SK-N-SH (cell line): ENCODE measurements around the gene TIMELESS. TPM values are rescaled to one million over a fixed set of nuclear protein-coding genes. Genes with fewer than 3 reads are reported as not detected.

ENCODE experiments used
- CTCF ChIA-PET: fragments of 300-600, 350-600 bp; formaldehyde crosslinking; extraction: SDS; loops from one replicate; lab custom pipeline; 2021; lab: Yijun Ruan, JAX
- POLR2A ChIA-PET: fragments of 350-600 bp; sonication (Branson Sonifier 250); formaldehyde crosslinking; extraction: SDS; loops from one replicate; lab custom pipeline; 2020; ENCODE audit warnings: antibody characterized with exemption, inconsistent platforms; lab: Yijun Ruan, JAX
- DNase-seq: peaks from one replicate; pipeline ENCODE4 v3.0.0; 2012
- H2AFZ ChIP-seq: fragments of 200-600 bp; sonication (generic); 2 replicates; pipeline ENCODE4 v1.8.1; 2016; ENCODE audit warnings: antibody characterized with exemption, mild to moderate bottlenecking, low read depth
- H3F3A ChIP-seq: fragments of 200-600 bp; sonication (generic); replicated peaks from 2 replicates; pipeline ENCODE3; 2016; ENCODE audit warnings: antibody characterized with exemption, mild to moderate bottlenecking; ENCODE audit not compliant: insufficient read depth
- H3K27ac ChIP-seq, 2 experiments: fragments of 200-500 bp in 1 of 2; fragments of 200-600 bp in 1 of 2; sonication (Bioruptor generic) in 1 of 2; sonication (generic), shearing (Covaris generic) in 1 of 2; 2 replicates each; pipeline versions ENCODE4 v1.5.1 to v1.6.1; 2014 to 2016; ENCODE audit warnings: low read depth in 2 of 2, inconsistent platforms in 1 of 2, low read length in 1 of 2, mild to moderate bottlenecking in 1 of 2, mixed read lengths in 1 of 2
- H3K27me3 ChIP-seq: fragments of 200-600 bp; sonication (generic), shearing (Covaris generic); 2 replicates; pipeline ENCODE4 v1.6.1; 2016; ENCODE audit warnings: mixed run types; ENCODE audit not compliant: insufficient read depth
- H3K36me3 ChIP-seq, 2 experiments: fragments of 200-500 bp in 1 of 2; fragments of 200-600 bp in 1 of 2; sonication (Bioruptor generic) in 1 of 2; sonication (generic) in 1 of 2; replicated peaks in 1 of 2; 2 replicates each; pipeline versions ENCODE3 to v1.5.1; 2014 to 2016; ENCODE audit warnings: low read length in 1 of 2, mild to moderate bottlenecking in 1 of 2; ENCODE audit not compliant: insufficient read depth in 2 of 2, control insufficient read depth in 1 of 2
- H3K4me1 ChIP-seq, 2 experiments: fragments of 200-500 bp in 1 of 2; fragments of 200-600 bp in 1 of 2; sonication (Bioruptor generic) in 1 of 2; sonication (generic), shearing (Covaris generic) in 1 of 2; 2 replicates each; pipeline versions ENCODE4 v1.5.1 to v1.6.1; 2014 to 2016; ENCODE audit warnings: low read depth in 1 of 2, low read length in 1 of 2, mixed run types in 1 of 2; ENCODE audit not compliant: insufficient read depth in 2 of 2, control insufficient read depth in 1 of 2
- H3K4me2 ChIP-seq: fragments of 200-600 bp; sonication (generic), shearing (Covaris generic); 2 replicates; pipeline ENCODE4 v1.6.1; 2017; ENCODE audit warnings: mixed run types
- H3K4me3 ChIP-seq, 2 experiments: fragments of 200-500 bp in 1 of 2; fragments of 200-600 bp in 1 of 2; sonication (Bioruptor generic) in 1 of 2; sonication (generic), shearing (Covaris generic) in 1 of 2; 2 replicates each; pipeline versions ENCODE4 v1.5.1 to v1.8.1; 2014 to 2016; ENCODE audit warnings: low read depth in 2 of 2, inconsistent platforms in 1 of 2, low read length in 1 of 2, mild to moderate bottlenecking in 1 of 2, mixed read lengths in 1 of 2, moderate library complexity in 1 of 2
- H3K79me2 ChIP-seq: fragments of 200-600 bp; sonication (generic); 2 replicates; pipeline ENCODE4 v1.8.1; 2017; ENCODE audit warnings: mild to moderate bottlenecking; ENCODE audit not compliant: insufficient read depth
- H3K9ac ChIP-seq: fragments of 200-600 bp; sonication (generic); 2 replicates; pipeline ENCODE4 v1.6.1; 2017; ENCODE audit warnings: mixed run types
- H3K9me2 ChIP-seq: fragments of 200-600 bp; sonication (generic); 2 replicates; pipeline ENCODE4 v1.6.1; 2017; ENCODE audit warnings: mixed run types
- H3K9me3 ChIP-seq: fragments of 200-600 bp; sonication (generic); 2 replicates; pipeline ENCODE4 v1.6.1; 2017; ENCODE audit warnings: mixed run types, mild to moderate bottlenecking, moderate library complexity
- H4K20me1 ChIP-seq: fragments of 200-600 bp; sonication (generic); 2 replicates; pipeline ENCODE4 v1.6.1; 2017; ENCODE audit warnings: mild to moderate bottlenecking, mixed run types; ENCODE audit not compliant: insufficient read depth
- CHD2 ChIP-seq: fragments of 150-350 bp; IDR thresholded peaks from 2 replicates; pipeline ENCODE4 v1.6.1; 2018; ENCODE audit warnings: low read length; ENCODE audit not compliant: partially characterized antibody
- ELF1 ChIP-seq: IDR thresholded peaks from 2 replicates; pipeline ENCODE4 v1.4.0; 2012
- EZH2phosphoT487 ChIP-seq: fragments of 200-600 bp; sonication (generic); IDR thresholded peaks from 2 replicates; pipeline ENCODE4 v1.6.1; 2017; ENCODE audit warnings: low read depth, mixed run types, mild to moderate bottlenecking, antibody characterized with exemption, moderate library complexity, borderline replicate concordance
- FOXJ3 ChIP-seq: sonication (generic); formaldehyde crosslinking; IDR thresholded peaks from 2 replicates; pipeline ENCODE4 v1.5.1; 2020; ENCODE audit warnings: mild to moderate bottlenecking, missing genetic modification reagents
- GATA2 ChIP-seq: sonication (generic); formaldehyde crosslinking; IDR thresholded peaks from 2 replicates; pipeline ENCODE4 v1.5.0; 2020; ENCODE audit warnings: mild to moderate bottlenecking, missing genetic modification reagents
- JUND ChIP-seq: IDR thresholded peaks from 2 replicates; pipeline ENCODE4 v1.4.0; 2012
- MXI1 ChIP-seq: IDR thresholded peaks from 2 replicates; pipeline ENCODE4 v1.6.1; 2012; ENCODE audit warnings: mild to moderate bottlenecking, low read depth, low read length, improper control_type of control experiment
- NRF1 ChIP-seq: IDR thresholded peaks from 2 replicates; pipeline ENCODE4 v1.6.1; 2012; ENCODE audit warnings: low read depth, mild to moderate bottlenecking, low read length
- PBX3 ChIP-seq: IDR thresholded peaks from 2 replicates; pipeline ENCODE4; 2012
- SIN3A ChIP-seq: IDR thresholded peaks from 2 replicates; pipeline ENCODE4 v1.6.1; 2012; ENCODE audit warnings: low read depth, mild to moderate bottlenecking, low read length, moderate library complexity, borderline replicate concordance
- SMC3 ChIP-seq: IDR thresholded peaks from 2 replicates; pipeline ENCODE4 v1.6.1; 2012; ENCODE audit warnings: low read depth, low read length, improper control_type of control experiment
- WGBS: methylation state at CpG from one replicate; pipeline ENCODE4 v1.1.6; 2017; ENCODE audit warnings: low lambda C conversion rate; 5-methylcytosine and 5-hydroxymethylcytosine counted together
- polyA plus RNA-seq, 3 experiments: library from polyadenylated mRNA; depleted of rRNA; stranded (reverse); fragments of >200 nt; gene quantifications; 2 replicates each; pipeline ENCODE4 v1.2.3, GENCODE V29; 2012
- TF ChIP-seq, protein P1 (sequence below): IDR thresholded peaks from 2 replicates; pipeline ENCODE4 v1.4.0; 2012; ENCODE audit warnings: low read depth

TIMELESS gene
- polyA plus RNA-seq, 1 of the 3 experiments (the other 2 are of a cell fraction) = 5.4 TPM

DNA sequence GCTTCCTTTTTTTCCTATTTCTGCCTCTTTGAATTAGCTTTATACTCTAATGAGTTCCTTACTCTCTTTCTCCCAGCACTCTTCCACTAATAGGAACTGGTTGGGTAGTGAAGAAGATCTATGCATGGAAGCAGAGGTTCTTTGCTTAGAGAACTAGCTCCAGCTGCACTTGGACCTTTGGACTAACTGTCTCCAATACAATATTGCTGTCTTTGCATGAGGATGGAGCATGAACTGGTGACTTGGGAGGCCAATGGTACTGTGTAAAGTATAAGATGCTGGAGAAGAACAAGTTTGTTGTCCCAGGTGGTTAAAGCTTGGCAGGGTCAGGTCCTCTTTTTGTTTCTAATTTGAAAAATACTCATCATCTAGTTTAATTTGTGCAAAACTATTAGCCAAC, 41.1 kb upstream of the TIMELESS start:
- no peak overlapping the region for H3K4me2 ChIP-seq
- H3K9me3 ChIP-seq = no peaks in the 10 kb centered on the region
- H3K79me2 ChIP-seq = no peaks in the 10 kb centered on the region
- H3F3A ChIP-seq = peaks cover 3% of the 10 kb centered on the region
- TF ChIP-seq EZH2phosphoT487 (no peak), JUND (no peak), MXI1 (no peak), SMC3 (no peak)
- 0 out of 2 replicates have a peak overlapping the region, but pooled peaks have one; percentile 18 for H2AFZ ChIP-seq
- H3K9ac ChIP-seq = no peak overlapping the region
- no peak overlapping the region for H3K27ac ChIP-seq
- no peaks in the 10 kb centered on the region for H3K36me3 ChIP-seq
- DNase-seq = no peak
- no peaks in the 10 kb centered on the region for H4K20me1 ChIP-seq
- H3K4me1 ChIP-seq = peaks cover 0 to 10% of the 10 kb centered on the region in 2 experiments; a peak in 1 of 4 replicates
- POLR2A ChIA-PET = no interaction called here
- no peaks in the 10 kb centered on the region for H3K9me2 ChIP-seq
- no peak overlapping the region for H3K4me3 ChIP-seq
- CTCF ChIA-PET = interaction anchor here (1.3 to 2.6 kb wide), 4 partner anchors 23 to 146 kb away, joined by 3 to 10 read pairs (median 6); no protein-coding TSS in a partner anchor
- H3K27me3 ChIP-seq = peaks cover 16% of the 10 kb centered on the region; the same call in 1 of the 2 replicates

GRCh38 chr12:56488041-56488955, 39.1 kb upstream of the TIMELESS start, which contains the start of gene GLS2:
TSS of gene GLS2 (minus strand) at chr12:56488161. CDS start at chr12:56488118, 43 bp downstream.
- ChIA-PET CTCF (interaction anchor here (0.7 to 1.0 kb wide), 4 partner anchors 10 to 172 kb away, joined by 3 to 4 read pairs (median 3); no protein-coding TSS in a partner anchor), POLR2A (interaction anchor here (0.5 to 0.8 kb wide), 2 partner anchors 39 to 156 kb away, joined by 3 to 5 read pairs; partner anchors contain the start of gene TIMELESS)
- peak within 1 kb of the TSS; percentile 52 to 64 for H3K4me3 ChIP-seq
- no peaks in the 10 kb centered on the region for H3K9me3 ChIP-seq
- no peaks in the 10 kb centered on the region for H4K20me1 ChIP-seq
- TF ChIP-seq CHD2 (peak; percentile 58), ELF1 (peak; percentile 53), MXI1 (peak; percentile 34; the same call in 1 of the 2 replicates), SIN3A (no peak), SMC3 (no peak), GATA2 (CRISPR knock-in tag) (no peak), PBX3 (peak; percentile 92), FOXJ3 (peak; percentile 28; the same call in 1 of the 2 replicates), NRF1 (peak; percentile 39; the same call in 1 of the 2 replicates)
- TF ChIP-seq, protein P1, sequence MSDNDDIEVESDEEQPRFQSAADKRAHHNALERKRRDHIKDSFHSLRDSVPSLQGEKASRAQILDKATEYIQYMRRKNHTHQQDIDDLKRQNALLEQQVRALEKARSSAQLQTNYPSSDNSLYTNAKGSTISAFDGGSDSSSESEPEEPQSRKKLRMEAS = peak; percentile 99
- peak within 1 kb of the TSS; percentile 88 for H2AFZ ChIP-seq
- peaks cover 7% of the 10 kb centered on the region for H3F3A ChIP-seq
- H3K4me2 ChIP-seq = peak within 1 kb of the TSS; percentile 92
- H3K27me3 ChIP-seq = peaks cover 16% of the 10 kb centered on the region; the same call in 1 of the 2 replicates
- H3K4me1 ChIP-seq = peaks cover 0 to 10% of the 10 kb centered on the region in 2 experiments; a peak in 1 of 4 replicates
- no peaks in the 10 kb centered on the region for H3K36me3 ChIP-seq
- H3K27ac ChIP-seq = no peak within 1 kb of the TSS; a peak in 1 of 4 replicates
- DNase-seq = peak; percentile 95
- no peaks in the 10 kb centered on the region for H3K9me2 ChIP-seq
- 31% methylated on average over 50 of the region's 59 CpGs for WGBS
- H3K79me2 ChIP-seq = no peaks in the 10 kb centered on the region
- no peak within 1 kb of the TSS for H3K9ac ChIP-seq
